ENCODE measurements around the gene FAM181B.
A peak's percentile ranks its signal among the peaks of the same experiment; 100 is the strongest.

FAM181B gene

GRCh38 chr11:82754410-82754809 lies 20.7 kb upstream of the FAM181B start:
- in situ Hi-C loops (cut with MboI; ENCODE audit: low sequenced_read_pairs), result no loop called here

GRCh38 chr11:82753921-82754320 lies 20.3 kb upstream of the FAM181B start:
- no peaks in the 10 kb centered on the region for H3K9me3 ChIP-seq
- H3K4me3 ChIP-seq, result no peak overlapping the region
- in situ Hi-C loops (cut with MboI; ENCODE audit: low sequenced_read_pairs), result no loop called here
- no peaks in the 10 kb centered on the region for H3K36me3 ChIP-seq (replicated peaks)
- H3K27me3 ChIP-seq (ENCODE audit: low read depth), result peaks cover 41% of the 10 kb centered on the region
- H3K4me1 ChIP-seq, result no peaks in the 10 kb centered on the region
- no peak for DNase-seq (ENCODE audit: low spot score in 2 of 2)

More at GRCh38 chr11:82754410-82754809, 20.7 kb upstream of the FAM181B start:
- Histone ChIP-seq H3K27me3 (ENCODE audit: low read depth) (peaks cover 46% of the 10 kb centered on the region), H3K9me3 (no peaks in the 10 kb centered on the region), H3K36me3 (replicated peaks) (no peaks in the 10 kb centered on the region), H3K4me3 (no peak overlapping the region), H3K4me1 (no peaks in the 10 kb centered on the region)
- DNase-seq (ENCODE audit: low spot score in 2 of 2), result no peak

- Histone ChIP-seq H3K36me3 (replicated peaks) (no peaks in the 10 kb centered on the region), H3K9me3 (no peaks in the 10 kb centered on the region), H3K4me3 (no peak overlapping the region), H3K4me1 (no peaks in the 10 kb centered on the region), H3K27me3 (ENCODE audit: low read depth) (peaks cover 30% of the 10 kb centered on the region)
- no peak for DNase-seq (ENCODE audit: low spot score in 2 of 2)
- in situ Hi-C loops (cut with MboI; ENCODE audit: low sequenced_read_pairs), result no loop called here
These were observed 19.1 kb upstream of the FAM181B start for GRCh38 chr11:82752801-82753200.

GRCh38 chr11:82750643-82751139 lies 17.0 kb upstream of the FAM181B start:
- no peaks in the 10 kb centered on the region for H3K36me3 ChIP-seq (replicated peaks)
- peak; percentile 35 to 42 for DNase-seq (ENCODE audit: low spot score in 2 of 2)
- no peaks in the 10 kb centered on the region for H3K4me1 ChIP-seq
- H3K9me3 ChIP-seq, result no peaks in the 10 kb centered on the region
- no peak overlapping the region for H3K4me3 ChIP-seq
- H3K27me3 ChIP-seq (ENCODE audit: low read depth), result peaks cover 14% of the 10 kb centered on the region
- in situ Hi-C loops (cut with MboI; ENCODE audit: low sequenced_read_pairs), result no loop called here

- H3K27me3 ChIP-seq (ENCODE audit: low read depth), result peaks cover 14% of the 10 kb centered on the region
- DNase-seq (ENCODE audit: low spot score in 2 of 2), result no peak
- no peaks in the 10 kb centered on the region for H3K9me3 ChIP-seq
- H3K4me1 ChIP-seq, result no peaks in the 10 kb centered on the region
- H3K4me3 ChIP-seq, result no peak overlapping the region
- H3K36me3 ChIP-seq (replicated peaks), result no peaks in the 10 kb centered on the region
- in situ Hi-C loops (cut with MboI; ENCODE audit: low sequenced_read_pairs), result no loop called here
These were observed 13.8 kb upstream of the FAM181B start for GRCh38 chr11:82747471-82747870.

GRCh38 chr11:82738091-82738490 lies 4.4 kb upstream of the FAM181B start:
- Histone ChIP-seq H3K27me3 (ENCODE audit: low read depth) (peaks cover 16% of the 10 kb centered on the region), H3K4me1 (0 out of 2 replicates have a peak, but pooled peaks cover 3% of the 10 kb centered on the region), H3K9me3 (no peaks in the 10 kb centered on the region), H3K4me3 (no peak overlapping the region), H3K36me3 (replicated peaks) (no peaks in the 10 kb centered on the region)
- DNase-seq (ENCODE audit: low spot score in 2 of 2), result peak; percentile 7 to 49
- in situ Hi-C loops (cut with MboI; ENCODE audit: low sequenced_read_pairs), result no loop called here

- H3K9me3 ChIP-seq, result no peaks in the 10 kb centered on the region
- in situ Hi-C loops (cut with MboI; ENCODE audit: low sequenced_read_pairs), result no loop called here
- H3K36me3 ChIP-seq (replicated peaks), result no peaks in the 10 kb centered on the region
- H3K4me3 ChIP-seq, result peak overlapping the region; percentile 40; the same call in 1 of the 2 replicates
- H3K27me3 ChIP-seq (ENCODE audit: low read depth), result peaks cover 30% of the 10 kb centered on the region
- no peak for DNase-seq (ENCODE audit: low spot score in 2 of 2)
- 0 out of 2 replicates have a peak, but pooled peaks cover 3% of the 10 kb centered on the region for H3K4me1 ChIP-seq
These were observed 436 bp upstream of the FAM181B start for GRCh38 chr11:82734120-82734479.

GRCh38 chr11:82732734-82733443 lies 775 bp downstream of the FAM181B start:
- no peaks in the 10 kb centered on the region for H3K36me3 ChIP-seq (replicated peaks)
- H3K9me3 ChIP-seq, result no peaks in the 10 kb centered on the region
- peak overlapping the region; percentile 40 for H3K4me3 ChIP-seq
- peak in 1 of 2 experiments; percentile 40 for DNase-seq (ENCODE audit: low spot score in 2 of 2)
- in situ Hi-C loops (cut with MboI; ENCODE audit: low sequenced_read_pairs), result no loop called here
- peaks cover 30% of the 10 kb centered on the region for H3K27me3 ChIP-seq (ENCODE audit: low read depth)
- no peaks in the 10 kb centered on the region for H3K4me1 ChIP-seq

GRCh38 chr11:82732348-82732733 lies 1.3 kb downstream of the FAM181B start:
- in situ Hi-C loops (cut with MboI; ENCODE audit: low sequenced_read_pairs), result no loop called here
- Histone ChIP-seq H3K4me3 (no peak overlapping the region), H3K9me3 (no peaks in the 10 kb centered on the region), H3K27me3 (ENCODE audit: low read depth) (peaks cover 30% of the 10 kb centered on the region), H3K36me3 (replicated peaks) (no peaks in the 10 kb centered on the region), H3K4me1 (no peaks in the 10 kb centered on the region)
- DNase-seq (ENCODE audit: low spot score in 2 of 2), result no peak

GRCh38 chr11:82731691-82732277 lies 1.9 kb downstream of the FAM181B start:
- Histone ChIP-seq H3K36me3 (replicated peaks) (no peaks in the 10 kb centered on the region), H3K27me3 (ENCODE audit: low read depth) (peaks cover 30% of the 10 kb centered on the region), H3K4me3 (no peak overlapping the region), H3K9me3 (no peaks in the 10 kb centered on the region), H3K4me1 (no peaks in the 10 kb centered on the region)
- no peak for DNase-seq (ENCODE audit: low spot score in 2 of 2)
- in situ Hi-C loops (cut with MboI; ENCODE audit: low sequenced_read_pairs), result no loop called here

GRCh38 chr11:82730754-82731153 lies 2.9 kb downstream of the FAM181B start:
- H3K27me3 ChIP-seq (ENCODE audit: low read depth), result peaks cover 37% of the 10 kb centered on the region
- in situ Hi-C loops (cut with MboI; ENCODE audit: low sequenced_read_pairs), result no loop called here
- DNase-seq (ENCODE audit: low spot score in 2 of 2), result no peak
- no peaks in the 10 kb centered on the region for H3K4me1 ChIP-seq
- H3K4me3 ChIP-seq, result no peak overlapping the region
- no peaks in the 10 kb centered on the region for H3K36me3 ChIP-seq (replicated peaks)
- no peaks in the 10 kb centered on the region for H3K9me3 ChIP-seq

- H3K9me3 ChIP-seq, result no peaks in the 10 kb centered on the region
- no peaks in the 10 kb centered on the region for H3K36me3 ChIP-seq (replicated peaks)
- peaks cover 38% of the 10 kb centered on the region for H3K27me3 ChIP-seq (ENCODE audit: low read depth)
- no peak overlapping the region for H3K4me3 ChIP-seq
- in situ Hi-C loops (cut with MboI; ENCODE audit: low sequenced_read_pairs), result no loop called here
- H3K4me1 ChIP-seq, result no peaks in the 10 kb centered on the region
- DNase-seq (ENCODE audit: low spot score in 2 of 2), result no peak
These were observed 3.4 kb downstream of the FAM181B start for GRCh38 chr11:82730286-82730685.

GRCh38 chr11:82724026-82724425 lies 9.6 kb downstream of the FAM181B start:
- no peak for DNase-seq (ENCODE audit: low spot score in 2 of 2)

GRCh38 chr11:82722231-82722630 lies 11.4 kb downstream of the FAM181B start:
- DNase-seq (ENCODE audit: low spot score in 2 of 2), result no peak
- H3K4me3 ChIP-seq, result no peak overlapping the region
- H3K36me3 ChIP-seq (replicated peaks), result no peaks in the 10 kb centered on the region
- in situ Hi-C loops (cut with MboI; ENCODE audit: low sequenced_read_pairs), result loop anchor here (5.0 to 25.0 kb wide), 2 partner anchors 145 to 1090 kb away; no protein-coding TSS in a partner anchor
- H3K27me3 ChIP-seq (ENCODE audit: low read depth), result peaks cover 11% of the 10 kb centered on the region; the same call in 1 of the 2 replicates
- no peaks in the 10 kb centered on the region for H3K9me3 ChIP-seq
- no peaks in the 10 kb centered on the region for H3K4me1 ChIP-seq

More at GRCh38 chr11:82724026-82724425, 9.6 kb downstream of the FAM181B start:
- H3K27me3 ChIP-seq (ENCODE audit: low read depth), result peaks cover 11% of the 10 kb centered on the region; the same call in 1 of the 2 replicates
- H3K4me1 ChIP-seq, result no peaks in the 10 kb centered on the region
- in situ Hi-C loops (cut with MboI; ENCODE audit: low sequenced_read_pairs), result loop anchor here (5.0 to 25.0 kb wide), 2 partner anchors 143 to 1088 kb away; no protein-coding TSS in a partner anchor
- H3K36me3 ChIP-seq (replicated peaks), result no peaks in the 10 kb centered on the region
- H3K9me3 ChIP-seq, result no peaks in the 10 kb centered on the region
- H3K4me3 ChIP-seq, result no peak overlapping the region
